ENCODE measurements around the gene UTS2R. TPM values are rescaled to one million over a fixed set of nuclear protein-coding genes. Genes with fewer than 3 reads are reported as not detected.
"Not testable (repeated sequence)": the region's sequence is repeated elsewhere in the genome, so short reads cannot be mapped to it uniquely, and the experiment has no call there.

Gene UTS2R
- total RNA-seq, 1 donor from 2014 or later = not detected

GRCh38 chr17:82342361-82343079, 29.0 kb upstream of the UTS2R start:
- peaks cover 12% of the 10 kb centered on the region for H3K27me3 Mint-ChIP-seq (ENCODE audit: insufficient read depth)
- DNase-seq (ENCODE audit: low spot score) = no peak
- H3K27ac Mint-ChIP-seq = no peak overlapping the region
- peaks cover 1% of the 10 kb centered on the region for H3K36me3 Mint-ChIP-seq (ENCODE audit: low read depth)
- H3K4me1 Mint-ChIP-seq (ENCODE audit: low read depth) = peaks cover 6% of the 10 kb centered on the region
- intact Hi-C loops (cut with micrococcal nuclease) = no loop called here
- no peak overlapping the region for H3K4me3 Mint-ChIP-seq
- H3K9me3 Mint-ChIP-seq = no peaks in the 10 kb centered on the region

GRCh38 chr17:82343560-82343959, 28.0 kb upstream of the UTS2R start:
- H3K27me3 Mint-ChIP-seq (ENCODE audit: insufficient read depth) = peaks cover 9% of the 10 kb centered on the region
- intact Hi-C loops (cut with micrococcal nuclease) = no loop called here
- DNase-seq (ENCODE audit: low spot score) = no peak
- peaks cover 1% of the 10 kb centered on the region for H3K36me3 Mint-ChIP-seq (ENCODE audit: low read depth)
- no peaks in the 10 kb centered on the region for H3K9me3 Mint-ChIP-seq
- H3K4me3 Mint-ChIP-seq = no peak overlapping the region
- peaks cover 4% of the 10 kb centered on the region for H3K4me1 Mint-ChIP-seq (ENCODE audit: low read depth)
- no peak overlapping the region for H3K27ac Mint-ChIP-seq

- H3K27ac Mint-ChIP-seq = no peak overlapping the region
- no peak for DNase-seq (ENCODE audit: low spot score)
- no peaks in the 10 kb centered on the region for H3K9me3 Mint-ChIP-seq
- H3K27me3 Mint-ChIP-seq (ENCODE audit: insufficient read depth) = peaks cover 6% of the 10 kb centered on the region
- H3K36me3 Mint-ChIP-seq (ENCODE audit: low read depth) = peaks cover 1% of the 10 kb centered on the region
- intact Hi-C loops (cut with micrococcal nuclease) = no loop called here
- no peak overlapping the region for H3K4me3 Mint-ChIP-seq
- H3K4me1 Mint-ChIP-seq (ENCODE audit: low read depth) = no peaks in the 10 kb centered on the region
Observed at GRCh38 chr17:82344175-82344907, 27.2 kb upstream of the UTS2R start.

- H3K27me3 Mint-ChIP-seq (ENCODE audit: insufficient read depth) = peaks cover 6% of the 10 kb centered on the region
- H3K36me3 Mint-ChIP-seq (ENCODE audit: low read depth) = peaks cover 1% of the 10 kb centered on the region
- no peak overlapping the region for H3K27ac Mint-ChIP-seq
- no peak overlapping the region for H3K4me3 Mint-ChIP-seq
- no peaks in the 10 kb centered on the region for H3K4me1 Mint-ChIP-seq (ENCODE audit: low read depth)
- DNase-seq (ENCODE audit: low spot score) = no peak
- no peaks in the 10 kb centered on the region for H3K9me3 Mint-ChIP-seq
- intact Hi-C loops (cut with micrococcal nuclease) = no loop called here
Observed at GRCh38 chr17:82345151-82345976, 26.2 kb upstream of the UTS2R start.

- Mint-ChIP-seq H3K27ac (no peak overlapping the region), H3K36me3 (ENCODE audit: low read depth) (peaks cover 1% of the 10 kb centered on the region), H3K4me1 (ENCODE audit: low read depth) (no peaks in the 10 kb centered on the region), H3K9me3 (no peaks in the 10 kb centered on the region), H3K4me3 (no peak overlapping the region), H3K27me3 (ENCODE audit: insufficient read depth) (peaks cover 6% of the 10 kb centered on the region)
- intact Hi-C loops (cut with micrococcal nuclease) = no loop called here
- DNase-seq (ENCODE audit: low spot score) = no peak
Observed at GRCh38 chr17:82346342-82347300, 24.9 kb upstream of the UTS2R start.

GRCh38 chr17:82347994-82348393, 23.6 kb upstream of the UTS2R start:
- H3K4me3 Mint-ChIP-seq; H3K27ac Mint-ChIP-seq; H3K27me3 Mint-ChIP-seq (ENCODE audit: insufficient read depth); intact Hi-C loops (cut with micrococcal nuclease); H3K9me3 Mint-ChIP-seq; H3K36me3 Mint-ChIP-seq (ENCODE audit: low read depth); DNase-seq (ENCODE audit: low spot score); H3K4me1 Mint-ChIP-seq (ENCODE audit: low read depth): not testable (repeated sequence)

GRCh38 chr17:82348434-82348833, 23.1 kb upstream of the UTS2R start:
- Mint-ChIP-seq H3K4me3 (no peak overlapping the region), H3K27ac (no peak overlapping the region), H3K9me3 (no peaks in the 10 kb centered on the region), H3K4me1 (ENCODE audit: low read depth) (no peaks in the 10 kb centered on the region), H3K36me3 (ENCODE audit: low read depth) (no peaks in the 10 kb centered on the region), H3K27me3 (ENCODE audit: insufficient read depth) (peaks cover 2% of the 10 kb centered on the region)
- DNase-seq (ENCODE audit: low spot score) = no peak
- intact Hi-C loops (cut with micrococcal nuclease) = no loop called here

- Mint-ChIP-seq H3K27me3 (ENCODE audit: insufficient read depth) (peaks cover 2% of the 10 kb centered on the region), H3K9me3 (no peaks in the 10 kb centered on the region), H3K4me1 (ENCODE audit: low read depth) (no peaks in the 10 kb centered on the region), H3K4me3 (no peak overlapping the region), H3K36me3 (ENCODE audit: low read depth) (no peaks in the 10 kb centered on the region), H3K27ac (no peak overlapping the region)
- no peak for DNase-seq (ENCODE audit: low spot score)
- intact Hi-C loops (cut with micrococcal nuclease) = no loop called here
Observed at GRCh38 chr17:82348866-82349265, 22.7 kb upstream of the UTS2R start.

- DNase-seq (ENCODE audit: low spot score) = no peak
- Mint-ChIP-seq H3K36me3 (ENCODE audit: low read depth) (no peaks in the 10 kb centered on the region), H3K27ac (no peak overlapping the region), H3K4me1 (ENCODE audit: low read depth) (no peaks in the 10 kb centered on the region), H3K27me3 (ENCODE audit: insufficient read depth) (peaks cover 2% of the 10 kb centered on the region), H3K4me3 (no peak overlapping the region), H3K9me3 (no peaks in the 10 kb centered on the region)
- intact Hi-C loops (cut with micrococcal nuclease) = no loop called here
Observed at GRCh38 chr17:82349287-82349701, 22.3 kb upstream of the UTS2R start.

GRCh38 chr17:82350182-82351030, 21.2 kb upstream of the UTS2R start:
- Mint-ChIP-seq H3K4me3 (no peak overlapping the region), H3K9me3 (no peaks in the 10 kb centered on the region), H3K27me3 (ENCODE audit: insufficient read depth) (peaks cover 2% of the 10 kb centered on the region)

GRCh38 chr17:82351254-82351712, 20.3 kb upstream of the UTS2R start:
- Mint-ChIP-seq H3K4me3 (no peak overlapping the region), H3K27me3 (ENCODE audit: insufficient read depth) (peaks cover 2% of the 10 kb centered on the region), H3K9me3 (no peaks in the 10 kb centered on the region), H3K4me1 (ENCODE audit: low read depth) (no peaks in the 10 kb centered on the region), H3K36me3 (ENCODE audit: low read depth) (no peaks in the 10 kb centered on the region), H3K27ac (no peak overlapping the region)
- intact Hi-C loops (cut with micrococcal nuclease) = loop anchor here (1.0 kb wide), 1 partner anchor 203 kb away; no protein-coding TSS in a partner anchor
- DNase-seq (ENCODE audit: low spot score) = no peak

More at GRCh38 chr17:82350182-82351030, 21.2 kb upstream of the UTS2R start:
- Mint-ChIP-seq H3K27ac (no peak overlapping the region), H3K4me1 (ENCODE audit: low read depth) (no peaks in the 10 kb centered on the region), H3K36me3 (ENCODE audit: low read depth) (no peaks in the 10 kb centered on the region)
- no peak for DNase-seq (ENCODE audit: low spot score)
- intact Hi-C loops (cut with micrococcal nuclease) = loop anchor here (1.0 kb wide), 1 partner anchor 204 kb away; no protein-coding TSS in a partner anchor

All from activated T-helper 1 cell treated with anti-CD3 and anti-CD28 coated beads, Interleukin-12 subunit alpha, Interleukin-12 subunit beta, Interleukin-2, Interleukin-4 antibody, amounts not matched to agents 30 ng/mL and 10 ng/mL and 1 ng/mL, durations not matched to agents 14 hours and 24 hours and 36 hours (primary cell).